GM19239 (cell line): ENCODE results near the gene NPW.
A peak's percentile ranks its signal among the peaks of the same experiment; 100 is the strongest.
"Not testable (repeated sequence)": the region's sequence is repeated elsewhere in the genome, so short reads cannot be mapped to it uniquely, and the experiment has no call there.

Source experiments
- DNase-seq: peaks from one replicate; pipeline ENCODE4 v3.0.0; 2011; ENCODE audit warnings: low spot score; ENCODE audit not compliant: insufficient read length
- FAIRE-seq: peaks from 2 replicates; lab custom pipeline; 2011; peaks lifted over from hg19 to GRCh38; lab: Jason Lieb, UNC

Gene NPW

GRCh38 chr16:1999866-2000514 lies 19.6 kb upstream of the NPW start:
- no peak for DNase-seq
- no peak for FAIRE-seq

GRCh38 chr16:2001035-2001434 lies 18.6 kb upstream of the NPW start:
- DNase-seq (no peak), FAIRE-seq (no peak)

- FAIRE-seq = no peak
- no peak for DNase-seq
These were observed 17.9 kb upstream of the NPW start for GRCh38 chr16:2001456-2002355.

- DNase-seq (no peak), FAIRE-seq (no peak)
These were observed 17.0 kb upstream of the NPW start for GRCh38 chr16:2002406-2003230.

- DNase-seq (no peak), FAIRE-seq (no peak)
These were observed 16.3 kb upstream of the NPW start for GRCh38 chr16:2003231-2003826.

- DNase-seq (peak; percentile 99), FAIRE-seq (peak; percentile 97)
These were observed 15.6 kb upstream of the NPW start for GRCh38 chr16:2003827-2004641.

GRCh38 chr16:2004795-2005517 lies 14.6 kb upstream of the NPW start:
- DNase-seq = no peak
- FAIRE-seq = no peak

GRCh38 chr16:2005646-2006045 lies 13.9 kb upstream of the NPW start:
- FAIRE-seq (no peak), DNase-seq (no peak)

GRCh38 chr16:2006317-2006716 lies 13.3 kb upstream of the NPW start:
- no peak for DNase-seq

GRCh38 chr16:2007081-2007836 lies 12.3 kb upstream of the NPW start:
- FAIRE-seq (no peak), DNase-seq (no peak)

More at GRCh38 chr16:2006317-2006716, 13.3 kb upstream of the NPW start:
- no peak for FAIRE-seq

GRCh38 chr16:2008009-2008526 lies 11.5 kb upstream of the NPW start:
- no peak for FAIRE-seq
- no peak for DNase-seq

- DNase-seq = no peak
These were observed 10.9 kb upstream of the NPW start for GRCh38 chr16:2008631-2009163.

GRCh38 chr16:2009164-2009711 lies 10.3 kb upstream of the NPW start:
- FAIRE-seq = no peak
- no peak for DNase-seq

More at GRCh38 chr16:2008631-2009163, 10.9 kb upstream of the NPW start:
- no peak for FAIRE-seq

GRCh38 chr16:2009791-2010510 lies 9.6 kb upstream of the NPW start, which contains the start of gene ZNF598:
TSS of gene ZNF598 (minus strand) at chr16:2009821.
- peak; percentile 82 for FAIRE-seq
- peak; percentile 96 for DNase-seq

GRCh38 chr16:2011726-2012125 lies 7.9 kb upstream of the NPW start:
- FAIRE-seq, DNase-seq: not testable (repeated sequence)

GRCh38 chr16:2013527-2013926 lies 6.1 kb upstream of the NPW start:
- DNase-seq (no peak), FAIRE-seq (no peak)
